GM23338 (cell line): Measurements from ENCODE around the gene AIMP2. TPM values are rescaled to one million over a fixed set of nuclear protein-coding genes. Genes with fewer than 3 reads are reported as not detected.
"Not testable (repeated sequence)": the region's sequence is repeated elsewhere in the genome, so short reads cannot be mapped to it uniquely, and the experiment has no call there.

Experiments
- ATAC-seq: fragments of 200-7000 bp; cut with Tn5 transposase; 3 replicates; pipeline ENCODE4 v1.9.1; 2020
- DNase-seq: peaks from one replicate; pipeline ENCODE4 v3.0.0-alpha.2; 2015; ENCODE audit warnings: low spot score
- H2AFZ ChIP-seq: fragments of 200-600 bp; sonication (generic); 2 replicates; pipeline ENCODE4 v1.8.0; 2016; ENCODE audit warnings: antibody characterized with exemption, mild to moderate bottlenecking, moderate library complexity
- H3F3A ChIP-seq: fragments of 200-600 bp; sonication (generic); replicated peaks from 2 replicates; pipeline ENCODE4 v1.8.0; 2017; ENCODE audit warnings: antibody characterized with exemption, mixed run types, low read depth
- H3K27ac ChIP-seq: fragments of 200-600 bp; sonication (generic); 2 replicates; pipeline ENCODE4 v1.6.1; 2016; ENCODE audit warnings: low read depth
- H3K27me3 ChIP-seq: fragments of 200-600 bp; sonication (generic); 2 replicates; pipeline ENCODE4 v1.8.0; 2016; ENCODE audit warnings: mild to moderate bottlenecking, mixed run types, moderate library complexity; ENCODE audit not compliant: insufficient read depth
- H3K36me3 ChIP-seq: fragments of 200-600 bp; sonication (generic); 2 replicates; pipeline ENCODE4 v1.8.0; 2016; ENCODE audit warnings: mild to moderate bottlenecking; ENCODE audit not compliant: insufficient read depth
- H3K4me1 ChIP-seq: fragments of 200-600 bp; sonication (generic); 2 replicates; pipeline ENCODE4 v1.8.0; 2016; ENCODE audit warnings: mild to moderate bottlenecking, moderate library complexity; ENCODE audit not compliant: insufficient read depth
- H3K4me2 ChIP-seq: fragments of 200-600 bp; sonication (generic); 2 replicates; pipeline ENCODE4 v1.7.1; 2017; ENCODE audit warnings: mixed run types
- H3K4me3 ChIP-seq: fragments of 200-600 bp; sonication (generic); 2 replicates; pipeline ENCODE4 v1.6.1; 2016; ENCODE audit warnings: mixed run types
- H3K79me2 ChIP-seq: fragments of 200-600 bp; sonication (generic); replicated peaks from 2 replicates; pipeline ENCODE4 v1.8.0; 2017; ENCODE audit warnings: mild to moderate bottlenecking; ENCODE audit not compliant: insufficient read depth
- H3K9me2 ChIP-seq: fragments of 200-600 bp; sonication (generic); 2 replicates; pipeline ENCODE4 v1.8.0; 2017; ENCODE audit not compliant: insufficient read depth
- H4K20me1 ChIP-seq: fragments of 200-600 bp; sonication (generic); replicated peaks from 2 replicates; pipeline ENCODE4 v1.8.0; 2017; ENCODE audit warnings: mild to moderate bottlenecking; ENCODE audit not compliant: insufficient read depth
- H3K27ac Mint-ChIP-seq: 2 replicates; pipeline ENCODE4 v1.8.0; 2020; ENCODE audit warnings: inconsistent platforms, mild to moderate bottlenecking, moderate library complexity, mixed read lengths
- H3K27me3 Mint-ChIP-seq: 3 replicates; pipeline ENCODE4 v1.8.0; 2022; ENCODE audit warnings: low read depth, mild to moderate bottlenecking, moderate library complexity, mixed read lengths, inconsistent platforms; ENCODE audit not compliant: insufficient read depth, poor library complexity
- H3K36me3 Mint-ChIP-seq: 3 replicates; pipeline ENCODE4 v1.8.0; 2021; ENCODE audit warnings: low read depth, mild to moderate bottlenecking, inconsistent platforms, moderate library complexity, mixed read lengths
- H3K4me1 Mint-ChIP-seq: 3 replicates; pipeline ENCODE4 v1.8.0; 2020; ENCODE audit warnings: mild to moderate bottlenecking, inconsistent platforms, mixed read lengths
- H3K4me3 Mint-ChIP-seq: 3 replicates; pipeline ENCODE4 v1.8.0; 2021; ENCODE audit warnings: moderate library complexity, mild to moderate bottlenecking, inconsistent platforms, mixed read lengths
- H3K9me3 Mint-ChIP-seq: 3 replicates; pipeline ENCODE4 v1.8.0; 2020; ENCODE audit warnings: moderate library complexity, mild to moderate bottlenecking, inconsistent platforms, mixed read lengths
- ETS1 ChIP-seq: IDR thresholded peaks from 2 replicates; pipeline ENCODE4 v1.6.1; 2016; ENCODE audit warnings: antibody characterized with exemption
- EZH2phosphoT487 ChIP-seq: fragments of 200-600 bp; sonication (generic); IDR thresholded peaks from one replicate; pipeline ENCODE4 v1.8.1; 2018; ENCODE audit warnings: antibody characterized with exemption; ENCODE audit not compliant: unreplicated experiment
- NANOG ChIP-seq: IDR thresholded peaks from 2 replicates; pipeline ENCODE4 v1.6.1; 2016; ENCODE audit warnings: antibody characterized with exemption, borderline replicate concordance
- REST ChIP-seq: IDR thresholded peaks from one replicate; pipeline ENCODE4 v1.6.1; 2018; ENCODE audit warnings: antibody characterized with exemption; ENCODE audit not compliant: unreplicated experiment
- polyA plus RNA-seq: library from polyadenylated mRNA; unstranded; fragments of >200 nt; fragmentation: Nextera tagmentation; extraction: Ambion mirVana; gene quantifications from 2 replicates; pipeline ENCODE4 v1.2.1, GENCODE V29; 2016
- small RNA-seq: library from RNA; depleted of rRNA; stranded (forward); fragments of <200 nt; gene quantifications from one replicate; pipeline ENCODE3, GENCODE V24; 2014; ENCODE audit warnings: low replicate concordance
- total RNA-seq: library from RNA; depleted of rRNA; stranded (reverse); fragments of >200 nt; shearing (Covaris generic); gene quantifications from 2 replicates; pipeline ENCODE4 v1.2.3, GENCODE V29; 2014; rRNA removed

The AIMP2 gene
- total and polyA plus RNA-seq, 2 experiments from 2014 or later = 86.6 to 113 TPM

DNA sequence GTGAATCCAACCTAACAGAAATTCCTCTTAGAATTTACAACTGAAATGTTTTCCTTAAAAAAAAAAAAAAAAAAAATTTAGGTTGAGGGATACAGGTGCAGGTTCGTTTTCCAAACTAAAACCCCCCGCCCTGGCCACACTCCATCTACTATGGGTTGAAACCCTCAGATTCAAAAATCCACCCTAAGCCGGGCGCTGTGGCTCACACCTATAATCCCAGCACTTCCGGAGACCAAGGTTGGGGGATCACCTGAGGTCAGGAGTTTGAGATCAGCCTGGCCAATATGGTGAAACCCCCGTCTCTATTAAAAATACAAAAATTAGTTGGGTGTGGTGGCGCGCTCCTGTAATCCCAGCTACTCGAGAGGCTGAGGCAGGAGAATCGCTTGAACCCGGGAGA, 50.9 kb downstream of the AIMP2 start:
- Mint-ChIP-seq H3K27me3 (peaks cover 10% of the 10 kb centered on the region), H3K4me1 (peaks cover 13% of the 10 kb centered on the region)
- not testable (repeated sequence) for H3K36me3 ChIP-seq, H3K9me2 ChIP-seq, H3F3A ChIP-seq, H3K4me2 ChIP-seq, H4K20me1 ChIP-seq, H3K36me3 Mint-ChIP-seq, H2AFZ ChIP-seq, H3K27me3 ChIP-seq, ATAC-seq, H3K4me3 ChIP-seq, DNase-seq, H3K4me1 ChIP-seq, H3K4me3 Mint-ChIP-seq, H3K9me3 Mint-ChIP-seq, H3K27ac ChIP-seq, H3K27ac Mint-ChIP-seq
- peaks cover 38% of the 10 kb centered on the region for H3K79me2 ChIP-seq

- Histone ChIP-seq H3K4me2 (no peak overlapping the region), H2AFZ (peak overlapping the region; percentile 56; the same call in 1 of the 2 replicates), H3F3A (no peaks in the 10 kb centered on the region), H3K4me1 (no peaks in the 10 kb centered on the region), H3K9me2 (no peaks in the 10 kb centered on the region), H3K79me2 (no peaks in the 10 kb centered on the region), H4K20me1 (no peaks in the 10 kb centered on the region; the same call in 1 of the 2 replicates), H3K27me3 (no peaks in the 10 kb centered on the region), H3K36me3 (no peaks in the 10 kb centered on the region), H3K27ac (no peak overlapping the region), H3K4me3 (no peak overlapping the region)
- Mint-ChIP-seq H3K27ac (no peak overlapping the region), H3K27me3 (peaks cover 2% of the 10 kb centered on the region), H3K4me1 (no peaks in the 10 kb centered on the region), H3K9me3 (no peaks in the 10 kb centered on the region), H3K4me3 (no peak overlapping the region), H3K36me3 (no peaks in the 10 kb centered on the region)
- DNase-seq (no peak), ATAC-seq (no peak)
- TF ChIP-seq REST (no peak), ETS1 (no peak), EZH2phosphoT487 (no peak), NANOG (no peak)
Measured at GRCh38 chr7:6071406-6071805, 62.3 kb downstream of the AIMP2 start.

Small RNA genes lying within 50 kb of the gene (small RNA-seq; reads per million reads assigned to genes)
- gene RF00019 = not detected
- not detected for gene RNU6-218P
- 2.3 reads per million, percentile 83 among the genes with 10 or more reads in this experiment for gene SNORA80D

Other genes with a start within 250 kb of the AIMP2 start
- 26.7 and 31.3 TPM in 2 replicates for gene RNF216, start 227.6 kb upstream of the AIMP2 start, total RNA-seq
- gene RNF216, start 227.6 kb upstream of the AIMP2 start, polyA plus RNA-seq = 20.0 and 25.2 TPM in 2 replicates
- not detected in 2 replicates for gene OCM, start 128.5 kb upstream of the AIMP2 start, total RNA-seq
- gene OCM, start 128.5 kb upstream of the AIMP2 start, polyA plus RNA-seq = 0.31 and 0.33 TPM in 2 replicates
- gene CCZ1, start 110.5 kb upstream of the AIMP2 start, total RNA-seq = 91.9 and 93.7 TPM in 2 replicates
- gene CCZ1, start 110.5 kb upstream of the AIMP2 start, polyA plus RNA-seq = 124 and 140 TPM in 2 replicates
- gene RSPH10B, start 38.6 kb upstream of the AIMP2 start, total RNA-seq = 0.23 and 5.9 TPM in 2 replicates
- gene RSPH10B, start 38.6 kb upstream of the AIMP2 start, polyA plus RNA-seq = 0.99 TPM in 1 of 2 replicates, not detected in the other
- gene PMS2, start 223 bp upstream of the AIMP2 start, total RNA-seq = 13.9 and 15.6 TPM in 2 replicates
- gene PMS2, start 223 bp upstream of the AIMP2 start, polyA plus RNA-seq = 4.3 and 5.2 TPM in 2 replicates
- 0.42 and 0.70 TPM in 2 replicates for gene ANKRD61, start 22.1 kb downstream of the AIMP2 start, total RNA-seq
- 0.63 and 1.2 TPM in 2 replicates for gene ANKRD61, start 22.1 kb downstream of the AIMP2 start, polyA plus RNA-seq
- gene EIF2AK1, start 49.9 kb downstream of the AIMP2 start, total RNA-seq = 312 and 375 TPM in 2 replicates
- 81.1 and 99.5 TPM in 2 replicates for gene EIF2AK1, start 49.9 kb downstream of the AIMP2 start, polyA plus RNA-seq
- gene USP42, start 95.7 kb downstream of the AIMP2 start, total RNA-seq = 17.3 and 18.5 TPM in 2 replicates
- 9.8 and 9.9 TPM in 2 replicates for gene USP42, start 95.7 kb downstream of the AIMP2 start, polyA plus RNA-seq